ENCODE results near the gene ZYG11B. TPM values are rescaled to one million over a fixed set of nuclear protein-coding genes. Genes with fewer than 3 reads are reported as not detected.

The ZYG11B gene
- total and polyA plus RNA-seq, 2 of the 13 experiments (the other 11 are each of a cell fraction or from before 2014, with no cell fraction given) = 6.9 to 17.9 TPM

GRCh38 chr1:52751589-52752483 lies 25.6 kb downstream of the ZYG11B start:
- BruUV-seq (replicated peaks) = no TSS peak
- no peak overlapping the region for H3K9ac ChIP-seq (ENCODE audit: insufficient read depth, low read depth, low read length)
- no peaks in the 10 kb centered on the region for H4K20me1 ChIP-seq (ENCODE audit: insufficient read depth, low read length)
- CTCF ChIA-PET (ENCODE audit: low intra/inter-chr PET ratio, low total read pairs) = no interaction called here
- WGBS (ENCODE audit: low lambda C conversion rate) = 83% methylated on average over 3 of the region's 3 CpGs
- H3K4me3 ChIP-seq (replicated peaks in 1 of 3; ENCODE audit: insufficient read depth in 1 of 3, low read depth in 2 of 3, low read length in 3 of 3) = no peak overlapping the region
- H3K79me2 ChIP-seq (ENCODE audit: insufficient read depth, low read length) = no peaks in the 10 kb centered on the region
- POLR2A ChIA-PET = no interaction called here
- no peaks in the 10 kb centered on the region for H3K9me3 ChIP-seq (ENCODE audit: low read length)
- in situ Hi-C loops (cut with HindIII; ENCODE audit: extremely low pct_ligation_motif_present, low pct_unique_long_range_greater_than_20kb) (no loop called here), intact Hi-C loops (cut with micrococcal nuclease; ENCODE audit: unreplicated experiment) (no loop called here)
- no peak overlapping the region for H2AFZ ChIP-seq (ENCODE audit: low read length)
- peaks cover 9% of the 10 kb centered on the region for H3K4me1 ChIP-seq (ENCODE audit: insufficient read depth, low read length)
- H3K4me2 ChIP-seq (ENCODE audit: low read depth, low read length) = no peak overlapping the region
- no peaks in the 10 kb centered on the region for H3K27me3 ChIP-seq (ENCODE audit: control insufficient read depth in 1 of 2, insufficient read depth in 2 of 2, low read length in 2 of 2)
- TF ChIP-seq RXRA (CRISPR knock-in tag; IDR thresholded peaks at IDR 0.05) = no peak
- no peak for TF ChIP-seq ATF1 (CRISPR knock-in tag; IDR thresholded peaks at IDR 0.05)
- no peak for TF ChIP-seq PAWR (CRISPR knock-in tag; IDR thresholded peaks at IDR 0.05; ENCODE audit: borderline replicate concordance)
- no peak for TF ChIP-seq XRCC5 (optimal IDR thresholded peaks at IDR 0.05; ENCODE audit: low read length)
- TF ChIP-seq NR1H2 (CRISPR knock-in tag; IDR thresholded peaks at IDR 0.05; ENCODE audit: borderline replicate concordance, low read depth) = no peak
- TF ChIP-seq ZNF207 (IDR thresholded peaks at IDR 0.05; ENCODE audit: borderline replicate concordance) = no peak
- TF ChIP-seq, protein P1, sequence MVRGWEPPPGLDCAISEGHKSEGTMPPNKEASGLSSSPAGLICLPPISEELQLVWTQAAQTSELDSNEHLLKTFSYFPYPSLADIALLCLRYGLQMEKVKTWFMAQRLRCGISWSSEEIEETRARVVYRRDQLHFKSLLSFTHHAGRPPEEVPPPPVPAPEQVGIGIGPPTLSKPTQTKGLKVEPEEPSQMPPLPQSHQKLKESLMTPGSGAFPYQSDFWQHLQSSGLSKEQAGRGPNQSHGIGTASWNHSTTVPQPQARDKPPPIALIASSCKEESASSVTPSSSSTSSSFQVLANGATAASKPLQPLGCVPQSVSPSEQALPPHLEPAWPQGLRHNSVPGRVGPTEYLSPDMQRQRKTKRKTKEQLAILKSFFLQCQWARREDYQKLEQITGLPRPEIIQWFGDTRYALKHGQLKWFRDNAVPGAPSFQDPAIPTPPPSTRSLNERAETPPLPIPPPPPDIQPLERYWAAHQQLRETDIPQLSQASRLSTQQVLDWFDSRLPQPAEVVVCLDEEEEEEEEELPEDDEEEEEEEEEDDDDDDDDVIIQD (CRISPR knock-in tag; IDR thresholded peaks at IDR 0.05; ENCODE audit: low read depth) = no peak
- no peak for TF ChIP-seq TBX2 (CRISPR knock-in tag; IDR thresholded peaks at IDR 0.05; ENCODE audit: borderline replicate concordance)
- TF ChIP-seq SNAPC2 (CRISPR knock-in tag; IDR thresholded peaks at IDR 0.05) = no peak
- no peak for TF ChIP-seq NCOR1 (IDR thresholded peaks at IDR 0.05; ENCODE audit: borderline replicate concordance, low read length)
- TF ChIP-seq MIER3 (CRISPR knock-in tag; IDR thresholded peaks at IDR 0.05; ENCODE audit: borderline replicate concordance) = no peak
- TF ChIP-seq ZNF891 (CRISPR knock-in tag; IDR thresholded peaks at IDR 0.05) = no peak
- no peak for TF ChIP-seq ZFP36 (IDR thresholded peaks at IDR 0.05; ENCODE audit: borderline replicate concordance, low read depth, low read length, partially characterized antibody)
- no peak for TF ChIP-seq ZSCAN25 (CRISPR knock-in tag; IDR thresholded peaks at IDR 0.05)
- no peak for TF ChIP-seq IRF1 (CRISPR knock-in tag; IDR thresholded peaks at IDR 0.05; ENCODE audit: low read depth)
- no peak for TF ChIP-seq NFIC (IDR thresholded peaks at IDR 0.05; ENCODE audit: low read length)
- TF ChIP-seq PAX8 (CRISPR knock-in tag; IDR thresholded peaks at IDR 0.05; ENCODE audit: borderline replicate concordance) = no peak
- TF ChIP-seq FLYWCH1 (CRISPR knock-in tag; IDR thresholded peaks at IDR 0.05) = no peak
- no peak for TF ChIP-seq CENPX (CRISPR knock-in tag; IDR thresholded peaks at IDR 0.05)
- TF ChIP-seq REXO4 (CRISPR knock-in tag; IDR thresholded peaks at IDR 0.05; ENCODE audit: borderline replicate concordance) = no peak
- ATAC-seq (no peak), DNase-seq (ENCODE audit: low spot score) (no peak), FAIRE-seq (no peak)
- H3K36me3 ChIP-seq (replicated peaks in 1 of 2; ENCODE audit: control insufficient read depth in 1 of 2, insufficient read depth in 2 of 2, low read length in 2 of 2) = 0 out of 5 replicates have a peak, but pooled peaks cover 0 to 2% of the 10 kb centered on the region in 2 experiments
- no peak overlapping the region for H3K27ac ChIP-seq (ENCODE audit: extremely low read length, insufficient read depth, low read length)

Measured in HepG2 (cell line).